T1000 (cell line): ENCODE measurements around the gene TRIO.
"Not testable (repeated sequence)": the region's sequence is repeated elsewhere in the genome, so short reads cannot be mapped to it uniquely, and the experiment has no call there.

ENCODE experiments used
- DNase-seq: peaks from one replicate; lab custom pipeline; 2025; ENCODE audit warnings: mixed read lengths; lab: John Stamatoyannopoulos, UW

Gene TRIO

GRCh38 chr5:14142827-14143545 is at the start of gene TRIO:
TRIO (plus strand) TSS chr5:14143342; CDS start chr5:14143726, 384 bp downstream.
- peak; percentile 87 for DNase-seq

DNA sequence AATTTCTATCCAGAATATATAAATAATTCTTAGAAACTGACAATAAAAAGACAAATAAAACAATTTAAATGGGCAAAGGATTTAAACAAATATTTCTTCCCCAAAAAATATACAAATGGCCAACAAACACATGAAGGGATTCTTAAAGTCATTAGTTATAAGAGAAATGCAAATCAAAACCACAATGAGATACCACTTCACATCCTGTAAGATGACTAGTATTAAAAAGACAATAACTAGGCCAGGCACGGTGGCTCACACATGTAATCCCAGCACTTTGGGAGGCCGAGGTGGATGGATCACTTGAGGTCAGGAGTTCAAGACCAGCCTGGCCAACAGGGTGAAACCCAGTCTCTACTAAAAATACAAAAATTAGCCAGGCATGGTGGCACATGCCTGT is 45.8 kb upstream of the TRIO start:
- DNase-seq = not testable (repeated sequence)

GRCh38 chr5:14097998-14098471 is 45.1 kb upstream of the TRIO start:
- DNase-seq = no peak

- DNase-seq = no peak
Observed at GRCh38 chr5:14100281-14100680, 42.9 kb upstream of the TRIO start.

DNA sequence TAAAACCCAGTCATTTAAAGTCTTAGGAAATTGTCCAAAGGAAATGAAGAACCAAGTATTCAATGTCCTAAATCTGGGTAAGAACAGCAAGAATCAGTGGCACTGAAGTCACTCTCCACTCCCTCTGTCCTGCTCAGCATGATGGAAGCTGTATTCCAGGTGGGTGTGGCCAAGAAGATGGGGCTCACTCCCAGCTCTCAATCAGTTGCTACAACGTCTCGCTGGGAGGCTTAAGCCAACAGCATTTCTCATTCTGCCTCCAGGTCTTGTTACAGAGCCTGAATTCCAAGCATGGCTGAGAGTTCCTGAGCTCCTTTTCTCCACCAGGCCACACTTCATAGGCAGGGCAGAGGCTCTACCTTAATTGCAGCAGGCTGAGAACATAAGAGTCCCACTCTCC is 41.2 kb upstream of the TRIO start:
- no peak for DNase-seq

DNA sequence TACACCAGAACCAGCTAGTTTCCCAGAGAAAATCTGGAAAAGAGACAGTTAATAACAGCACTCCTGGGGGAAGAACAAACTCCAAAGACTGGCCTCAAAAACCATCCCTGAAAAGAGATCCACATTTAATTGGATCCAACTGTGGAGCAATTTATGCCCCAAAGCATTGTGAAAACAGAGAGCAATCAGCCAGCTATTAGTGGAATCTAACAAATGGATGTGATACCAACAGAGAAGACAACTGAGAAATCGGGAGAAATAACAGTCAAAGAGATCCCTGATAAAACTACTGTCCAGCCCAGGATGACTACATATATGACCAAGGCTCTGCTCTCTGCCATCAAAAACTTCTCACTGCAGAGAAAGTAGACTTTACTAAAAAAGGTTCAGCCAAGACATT is 40.5 kb upstream of the TRIO start:
- no peak for DNase-seq

- peak; percentile 54 for DNase-seq
Observed at GRCh38 chr5:14105718-14106410, 37.3 kb upstream of the TRIO start.

DNA sequence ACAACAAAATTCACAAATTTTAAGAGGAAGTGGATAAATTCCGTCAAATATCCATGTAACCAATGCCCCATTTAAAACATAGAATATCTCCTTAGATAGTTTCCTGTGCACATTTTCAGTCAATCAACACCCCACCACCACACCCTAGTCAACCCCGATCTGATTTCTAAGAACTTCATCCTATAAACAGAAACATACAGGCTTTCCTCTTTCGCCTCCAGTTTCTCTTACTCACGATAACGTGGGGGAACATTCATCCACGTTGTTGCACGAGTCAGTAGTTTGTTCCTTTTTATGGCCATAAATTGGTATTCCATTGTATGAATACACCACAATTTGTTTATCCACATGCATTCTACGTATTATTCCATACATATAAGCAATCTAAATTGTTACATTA is 35.6 kb upstream of the TRIO start:
- no peak for DNase-seq

- no peak for DNase-seq
Observed at GRCh38 chr5:14108170-14108996, 34.8 kb upstream of the TRIO start.

GRCh38 chr5:14109041-14109747 is 33.9 kb upstream of the TRIO start:
- no peak for DNase-seq

DNA sequence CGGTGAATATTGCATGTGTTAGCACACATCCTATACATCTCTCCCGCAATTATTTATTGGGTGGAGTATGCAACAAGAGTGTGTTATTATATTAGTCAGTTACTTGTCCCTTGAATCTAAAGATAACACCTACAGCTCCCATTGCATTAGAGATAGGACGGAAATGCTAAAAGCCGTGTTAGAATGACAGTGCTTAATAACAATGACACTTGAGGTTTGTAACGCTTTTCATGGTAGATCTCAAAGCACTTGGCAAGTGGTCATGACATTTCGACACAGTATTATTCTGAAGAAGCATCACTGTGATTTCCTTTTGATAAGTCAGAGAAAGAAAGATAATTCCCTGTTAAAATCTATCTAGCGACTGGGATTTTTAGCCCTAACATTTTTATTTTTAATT is 33.4 kb upstream of the TRIO start:
- DNase-seq = no peak

DNA sequence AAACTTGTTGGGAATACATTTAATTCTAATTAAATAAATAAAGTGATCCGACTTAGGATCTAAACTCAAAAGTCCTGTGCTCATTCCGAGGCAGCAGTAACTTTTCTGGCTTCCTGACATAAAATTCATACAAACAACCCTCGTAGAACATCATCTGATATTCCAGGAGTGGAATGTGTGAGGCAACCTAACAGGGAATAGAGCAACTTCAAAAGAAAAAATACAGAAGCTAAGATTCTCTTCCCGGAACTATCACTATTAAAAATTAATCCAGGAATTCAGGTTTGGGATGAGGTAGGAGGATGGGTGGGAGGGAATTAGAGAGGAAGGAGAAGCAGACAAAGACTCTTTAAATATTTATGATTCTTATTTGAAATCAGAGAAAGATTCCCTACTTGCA is 32.9 kb upstream of the TRIO start:
- DNase-seq = no peak

GRCh38 chr5:14110680-14111079 is 32.5 kb upstream of the TRIO start:
- DNase-seq = no peak

GRCh38 chr5:14112998-14113652 is 30.0 kb upstream of the TRIO start:
- DNase-seq = no peak

DNA sequence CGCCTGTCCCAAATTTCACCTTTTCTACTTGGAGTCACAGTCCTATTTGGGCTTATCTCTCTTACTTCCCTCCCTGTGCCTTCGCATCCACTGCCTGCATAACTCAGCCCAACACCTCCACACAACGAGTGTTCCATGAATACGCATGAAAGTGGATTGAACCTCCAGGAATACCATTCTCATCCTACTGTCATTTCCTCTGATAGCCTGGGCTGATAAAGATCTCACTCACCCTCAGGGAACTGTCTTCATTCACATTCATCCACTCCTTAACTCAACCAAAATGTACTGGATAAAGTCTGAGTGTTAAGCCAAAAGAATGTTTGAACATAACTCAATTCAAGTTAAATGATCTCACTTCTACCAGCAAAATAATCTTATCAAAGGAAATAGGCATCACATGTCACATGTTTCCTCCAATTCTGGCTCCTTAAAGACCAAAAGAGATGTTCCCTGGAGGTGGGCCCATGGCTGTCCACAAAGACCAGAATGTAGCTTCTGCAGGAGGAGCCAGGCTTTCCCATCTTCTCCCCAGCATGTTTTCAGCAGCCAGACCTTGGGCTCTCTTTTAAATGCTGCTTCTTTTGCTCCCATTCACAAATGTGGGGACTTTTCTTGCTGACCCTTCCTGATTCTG is 28.4 kb upstream of the TRIO start:
- DNase-seq = no peak

GRCh38 chr5:14115323-14115895 is 27.7 kb upstream of the TRIO start:
- DNase-seq = no peak

GRCh38 chr5:14118551-14119320 is 24.4 kb upstream of the TRIO start:
- DNase-seq = no peak

DNA sequence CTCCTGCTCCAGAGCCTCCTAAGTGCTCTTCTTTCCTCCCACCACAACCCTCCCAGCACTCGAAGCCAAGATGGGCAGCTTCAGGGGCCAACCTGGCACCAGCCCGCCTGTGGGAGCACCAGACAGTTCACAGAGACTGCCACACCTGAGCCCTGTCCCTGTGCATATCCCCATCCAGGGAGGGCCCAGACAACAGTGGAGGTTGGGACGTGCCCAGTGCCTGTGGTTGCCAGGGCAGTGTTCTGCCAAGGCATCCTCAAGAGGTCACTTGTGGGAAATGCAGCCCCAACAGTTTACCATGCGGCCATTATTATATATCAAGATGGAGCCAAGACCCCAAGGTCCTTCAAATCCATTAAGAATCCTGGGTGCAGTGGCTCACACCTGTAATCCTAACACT is 23.0 kb upstream of the TRIO start:
- no peak for DNase-seq

- DNase-seq = no peak
Observed at GRCh38 chr5:14121552-14121951, 21.6 kb upstream of the TRIO start.

DNA sequence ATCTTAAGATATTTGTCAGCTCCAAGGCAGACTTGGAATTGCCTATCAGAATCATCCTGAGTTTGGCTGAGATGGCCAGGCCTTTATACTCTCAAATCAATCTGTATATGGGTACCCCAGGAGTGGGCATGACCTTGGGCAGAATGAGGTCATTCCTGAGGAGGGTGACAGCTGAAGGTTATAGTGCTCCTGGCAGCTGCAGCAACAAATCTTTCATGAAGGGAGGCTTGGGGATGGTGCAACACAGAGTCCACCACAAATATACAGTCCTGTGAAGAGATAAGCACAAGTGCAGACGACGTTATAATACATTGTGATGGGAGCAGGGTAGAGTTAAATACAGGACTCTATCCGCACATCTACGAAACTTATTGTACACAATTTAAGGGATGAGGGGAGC is 21.1 kb upstream of the TRIO start:
- DNase-seq = no peak
